K562 (cell line): Measurements from ENCODE around the gene FGGY. TPM values are rescaled to one million over a fixed set of nuclear protein-coding genes. Genes with fewer than 3 reads are reported as not detected.

Source experiments
- CCNT2 ChIP-seq: IDR thresholded peaks from 2 replicates; pipeline ENCODE4 v1.6.1; 2011; ENCODE audit warnings: borderline replicate concordance, low read depth, mild to moderate bottlenecking, moderate library complexity, mixed read lengths, low read length; ENCODE audit not compliant: insufficient read length; ENCODE audit errors: extremely low read depth
- ELK1 ChIP-seq: sonication (generic); formaldehyde crosslinking; IDR thresholded peaks from 2 replicates; pipeline ENCODE4 v1.8.1; 2022; ENCODE audit warnings: missing genetic modification reagents
- HNRNPH1 ChIP-seq: fragments of 200-400 bp; formaldehyde crosslinking; optimal IDR thresholded peaks from 2 replicates; pipeline ENCODE3; 2017; ENCODE audit warnings: low read depth, mild to moderate bottlenecking, low read length, moderate library complexity
- IRF1 ChIP-seq: sonication (generic); formaldehyde crosslinking; IDR thresholded peaks from 2 replicates; pipeline ENCODE4 v1.8.0; 2022; ENCODE audit warnings: missing genetic modification reagents, mild to moderate bottlenecking, borderline replicate concordance
- KLF16 ChIP-seq: IDR thresholded peaks from 2 replicates; pipeline ENCODE4 v1.6.1; 2016; ENCODE audit warnings: antibody characterized with exemption
- NKRF ChIP-seq: fragments of 450-650 bp; IDR thresholded peaks from 2 replicates; pipeline ENCODE4 v1.6.1; 2016; ENCODE audit warnings: borderline replicate concordance
- SMARCC2 ChIP-seq: fragments of 450-650 bp; IDR thresholded peaks from 2 replicates; pipeline ENCODE4 v1.6.1; 2017; ENCODE audit warnings: antibody characterized with exemption, moderate library complexity, mild to moderate bottlenecking, low read depth
- SPI1 ChIP-seq: IDR thresholded peaks from 2 replicates; pipeline ENCODE4 v1.6.1; 2011; ENCODE audit warnings: low read depth, low read length, control low read depth, borderline replicate concordance
- STAT6 ChIP-seq: sonication (generic); formaldehyde crosslinking; IDR thresholded peaks from 2 replicates; pipeline ENCODE4 v1.8.1; 2023; ENCODE audit warnings: mild to moderate bottlenecking, missing genetic modification reagents
- TAF9B ChIP-seq: fragments of 450-650 bp; IDR thresholded peaks from 2 replicates; pipeline ENCODE4 v1.6.1; 2018; ENCODE audit warnings: mild to moderate bottlenecking; ENCODE audit not compliant: partially characterized antibody
- TOE1 ChIP-seq, 2 experiments: fragments of 450-650 bp in 1 of 2; sonication (generic) in 1 of 2; formaldehyde crosslinking in 1 of 2; IDR thresholded peaks; 2 replicates each; pipeline versions ENCODE4 v1.7.1 to v1.8.0; 2016 to 2022; ENCODE audit warnings: borderline replicate concordance in 2 of 2, mild to moderate bottlenecking in 2 of 2, antibody characterized with exemption in 1 of 2, inconsistent platforms in 1 of 2, low read depth in 1 of 2, missing genetic modification reagents in 1 of 2, moderate library complexity in 1 of 2
- TRIM25 ChIP-seq: fragments of 450-650 bp; IDR thresholded peaks from 2 replicates; pipeline ENCODE4 v1.7.0; 2016; ENCODE audit warnings: borderline replicate concordance
- ZBTB11 ChIP-seq, 3 experiments: fragments of 200-800 bp in 1 of 3; fragments of 250-450 bp in 1 of 3; fragments of 450-650 bp in 1 of 3; sonication (Bioruptor Pico) in 1 of 3; sonication (Bioruptor generic) in 1 of 3; formaldehyde crosslinking in 1 of 3; IDR thresholded peaks; 2 replicates each; pipeline versions ENCODE4 v1.6.1 to v1.8.0; 2016 to 2022; ENCODE audit warnings: mild to moderate bottlenecking in 2 of 3, missing genetic modification characterization in 2 of 3, missing compliant biosample characterization in 1 of 3, moderate library complexity in 1 of 3
- ZKSCAN1 ChIP-seq: fragments of 150-350 bp; IDR thresholded peaks from 2 replicates; pipeline ENCODE4 v1.6.1; 2016; ENCODE audit warnings: low read depth, low read length
- polyA plus RNA-seq, 8 experiments: library from polyadenylated mRNA; depleted of rRNA in 4 of 8; stranded (reverse) in 5 of 8; unstranded in 3 of 8; fragments of >200 nt; fragmentation: Nextera tagmentation in 2 of 8; fragmentation: Illumina TruSeq in 1 of 8; extraction: Ambion mirVana in 2 of 8; extraction: Trizol in 1 of 8; gene quantifications; 2 replicates each; pipeline versions ENCODE4 v1.2.1 to v1.2.3, GENCODE V29; 2011 to 2014; ENCODE audit warnings: inconsistent platforms in 1 of 8, missing spikeins in 1 of 8
- total RNA-seq, 7 experiments: library from RNA; depleted of rRNA in 6 of 7; stranded (reverse); fragments of >200 nt in 6 of 7; fragmentation: Illumina TruSeq in 2 of 7; extraction: Trizol in 2 of 7; gene quantifications; 2 replicates each; pipeline versions ENCODE4 v1.2.1 to v1.2.3, GENCODE V29; 2011 to 2021; ENCODE audit warnings: low replicate concordance in 1 of 7

FGGY gene
- total and polyA plus RNA-seq, 9 of the 15 experiments (the other 6 are each of a cell fraction or from before 2014, with no cell fraction given), result 9.7 to 19.2 (median 12.6) TPM

GRCh38 chr1:59505596-59506028, 208.7 kb downstream of the FGGY start (continued):
- TF ChIP-seq IRF1 (no peak), ZBTB11 (CRISPR knock-in tag; IDR thresholded peaks at IDR 0.05) (no peak), STAT6 (CRISPR knock-in tag) (no peak), ZKSCAN1 (no peak), KLF16 (peak; percentile 57; the same call in 1 of the 2 replicates), SMARCC2 (0 out of 2 replicates have a peak, but pooled peaks have one; percentile 33), TAF9B (no peak), TRIM25 (no peak), ELK1 (no peak), CCNT2 (peak; percentile 35), NKRF (no peak), TOE1 (IDR thresholded peaks at IDR 0.05; ENCODE audit: borderline replicate concordance) (no peak), TOE1 (CRISPR knock-in tag; IDR thresholded peaks at IDR 0.05; ENCODE audit: borderline replicate concordance, low read depth) (no peak), HNRNPH1 (no peak), SPI1 (no peak)
